Natural killer cell (primary cell): ENCODE measurements around the gene MACROD2. TPM values are rescaled to one million over a fixed set of nuclear protein-coding genes. Genes with fewer than 3 reads are reported as not detected.

Experiments used
- ATAC-seq, 3 donors: fragments of 150-1000 bp in 2 of 3; fragments of 200-7000 bp in 1 of 3; cut with Tn5 transposase; 1 replicate in 1 of 3; 2 replicates in 2 of 3; pipeline ENCODE4 v1.10.0; 2021; ENCODE audit warnings: mild to moderate bottlenecking in 2 of 3, moderate library complexity in 2 of 3
- DNase-seq, 2 donors: peaks; one replicate each; pipeline versions ENCODE4 v3.0.0 to v3.0.0-alpha.2; 2013 to 2021; ENCODE audit warnings: mixed read lengths in 1 of 2
- H3K27ac ChIP-seq: one replicate; pipeline ENCODE4 v1.5.1; 2013; ENCODE audit warnings: mild to moderate bottlenecking, low read length
- H3K27me3 ChIP-seq: one replicate; pipeline ENCODE4 v1.6.1; 2013; ENCODE audit warnings: low read length; ENCODE audit not compliant: control insufficient read depth, insufficient read depth
- H3K36me3 ChIP-seq: one replicate; pipeline ENCODE4 v1.6.1; 2013; ENCODE audit warnings: low read length; ENCODE audit not compliant: control insufficient read depth, insufficient read depth
- H3K4me1 ChIP-seq: one replicate; pipeline ENCODE4 v1.6.1; 2013; ENCODE audit warnings: low read length; ENCODE audit not compliant: control insufficient read depth, insufficient read depth
- H3K4me3 ChIP-seq: one replicate; pipeline ENCODE4 v1.5.1; 2013; ENCODE audit warnings: low read length
- H3K9me3 ChIP-seq: one replicate; pipeline ENCODE4 v1.6.1; 2013; ENCODE audit warnings: low read length; ENCODE audit not compliant: control insufficient read depth, insufficient read depth
- H3K27ac Mint-ChIP-seq, 2 donors: one replicate each; pipeline ENCODE4 v1.8.0; 2022; ENCODE audit warnings: mild to moderate bottlenecking in 2 of 2, mixed read lengths in 2 of 2, moderate library complexity in 1 of 2
- H3K27me3 Mint-ChIP-seq, 2 donors: one replicate each; pipeline ENCODE4 v1.8.0; 2022; ENCODE audit warnings: low read depth in 2 of 2, mixed read lengths in 2 of 2
- H3K36me3 Mint-ChIP-seq: one replicate; pipeline ENCODE4 v1.8.0; 2022; ENCODE audit warnings: mixed read lengths
- H3K4me1 Mint-ChIP-seq, 2 donors: one replicate each; pipeline ENCODE4 v1.8.0; 2022; ENCODE audit warnings: mixed read lengths in 2 of 2
- H3K4me3 Mint-ChIP-seq: one replicate; pipeline ENCODE4 v1.8.0; 2022; ENCODE audit warnings: mild to moderate bottlenecking, moderate library complexity, mixed read lengths
- H3K9me3 Mint-ChIP-seq, 2 donors: one replicate each; pipeline ENCODE4 v1.8.0; 2022; ENCODE audit warnings: mixed read lengths in 2 of 2
- CTCF ChIP-seq: fragments of 200-600 bp; IDR thresholded peaks from one replicate; pipeline ENCODE4 v1.8.0; 2022; ENCODE audit warnings: antibody characterized with exemption
- WGBS: methylation state at CpG from one replicate; pipeline ENCODE4 v1.1.7; 2013; ENCODE audit warnings: missing lambda C conversion rate; ENCODE audit not compliant: insufficient coverage; 5-methylcytosine and 5-hydroxymethylcytosine counted together
- intact Hi-C: fragments of 100-400 bp; cut with micrococcal nuclease; formaldehyde crosslinking; loops from one replicate; pipeline ENCODE4 v1.14.2; 2022
- total RNA-seq, 4 donors: library from RNA; stranded (reverse); fragments of 120-200 nt in 1 of 4; gene quantifications; one replicate each; pipeline versions ENCODE4 v1.2.3 to v1.2.4, GENCODE V29; 2013 to 2022

MACROD2 gene
- total RNA-seq, 3 donors from 2014 or later (not counting 1 experiment from before 2014, with no cell fraction given) = 0.19 to 0.88 TPM; not detected in 1

- H3K27ac ChIP-seq = no peak overlapping the region
- no peaks in the 10 kb centered on the region for H3K9me3 ChIP-seq
- no peak for DNase-seq
- Mint-ChIP-seq H3K27me3 (peaks cover 0 to 2% of the 10 kb centered on the region in 2 donors), H3K27ac (no peak overlapping the region), H3K4me3 (no peak overlapping the region), H3K36me3 (no peaks in the 10 kb centered on the region), H3K4me1 (no peaks in the 10 kb centered on the region), H3K9me3 (no peaks in the 10 kb centered on the region)
- no peak overlapping the region for H3K4me3 ChIP-seq
- H3K36me3 ChIP-seq = no peaks in the 10 kb centered on the region
- ATAC-seq = no peak
- H3K27me3 ChIP-seq = no peaks in the 10 kb centered on the region
- intact Hi-C loops = no loop called here
- no peak for TF ChIP-seq CTCF
- 43% methylated on average over 3 of the region's 3 CpGs for WGBS
- no peaks in the 10 kb centered on the region for H3K4me1 ChIP-seq
These were observed 1710.7 kb downstream of the MACROD2 start for GRCh38 chr20:15705975-15706374.

GRCh38 chr20:15706719-15707118 lies 1711.4 kb downstream of the MACROD2 start:
- ATAC-seq = no peak
- no peaks in the 10 kb centered on the region for H3K36me3 ChIP-seq
- H3K27ac ChIP-seq = no peak overlapping the region

GRCh38 chr20:15708984-15709598 lies 1713.8 kb downstream of the MACROD2 start:
- Mint-ChIP-seq H3K36me3 (no peaks in the 10 kb centered on the region), H3K9me3 (no peaks in the 10 kb centered on the region), H3K27me3 (no peaks in the 10 kb centered on the region), H3K4me3 (no peak overlapping the region), H3K27ac (no peak overlapping the region), H3K4me1 (no peaks in the 10 kb centered on the region)
- 48% methylated on average over 7 of the region's 9 CpGs for WGBS
- H3K36me3 ChIP-seq = no peaks in the 10 kb centered on the region
- H3K4me3 ChIP-seq = no peak overlapping the region
- H3K27me3 ChIP-seq = no peaks in the 10 kb centered on the region
- H3K4me1 ChIP-seq = no peaks in the 10 kb centered on the region
- no peaks in the 10 kb centered on the region for H3K9me3 ChIP-seq
- no peak overlapping the region for H3K27ac ChIP-seq
- DNase-seq (peak; percentile 27 to 42), ATAC-seq (peak in 1 of 3 donors; percentile 61)
- intact Hi-C loops = loop anchor here (2.0 kb wide), 1 partner anchor 534 kb away; no protein-coding TSS in a partner anchor
- peak; percentile 69 for TF ChIP-seq CTCF

More at GRCh38 chr20:15706719-15707118, 1711.4 kb downstream of the MACROD2 start:
- no peaks in the 10 kb centered on the region for H3K36me3 Mint-ChIP-seq
- no peaks in the 10 kb centered on the region for H3K4me1 Mint-ChIP-seq
- Histone ChIP-seq H3K4me3 (no peak overlapping the region), H3K4me1 (no peaks in the 10 kb centered on the region), H3K9me3 (no peaks in the 10 kb centered on the region), H3K27me3 (no peaks in the 10 kb centered on the region)
- H3K27ac Mint-ChIP-seq = no peak overlapping the region
- TF ChIP-seq CTCF = no peak
- peaks cover 0 to 2% of the 10 kb centered on the region in 2 donors for H3K27me3 Mint-ChIP-seq
- intact Hi-C loops = no loop called here
- no peaks in the 10 kb centered on the region for H3K9me3 Mint-ChIP-seq
- H3K4me3 Mint-ChIP-seq = no peak overlapping the region
- no peak for DNase-seq

- Histone ChIP-seq H3K4me3 (no peak overlapping the region), H3K27me3 (no peaks in the 10 kb centered on the region), H3K9me3 (no peaks in the 10 kb centered on the region), H3K4me1 (no peaks in the 10 kb centered on the region), H3K36me3 (no peaks in the 10 kb centered on the region), H3K27ac (no peak overlapping the region)
- no peaks in the 10 kb centered on the region for H3K27me3 Mint-ChIP-seq
- 92% methylated on average over 3 of the region's 5 CpGs for WGBS
- H3K36me3 Mint-ChIP-seq = no peaks in the 10 kb centered on the region
- no peak overlapping the region for H3K4me3 Mint-ChIP-seq
- no peak overlapping the region for H3K27ac Mint-ChIP-seq
- no peak for TF ChIP-seq CTCF
- no peaks in the 10 kb centered on the region for H3K4me1 Mint-ChIP-seq
- ATAC-seq (no peak), DNase-seq (no peak)
- H3K9me3 Mint-ChIP-seq = no peaks in the 10 kb centered on the region
- intact Hi-C loops = no loop called here
These were observed 1715.3 kb downstream of the MACROD2 start for GRCh38 chr20:15710636-15711035.
